Uterus (tissue), 4 donors: ENCODE results near the gene TRIM34. TPM values are rescaled to one million over a fixed set of nuclear protein-coding genes. Genes with fewer than 3 reads are reported as not detected.
"Not testable (repeated sequence)": the region's sequence is repeated elsewhere in the genome, so short reads cannot be mapped to it uniquely, and the experiment has no call there.

Source experiments
- DNase-seq, 2 donors: peaks; one replicate each; pipeline ENCODE4 v3.0.0-alpha.2; 2019 to 2020
- H3K27ac ChIP-seq, 2 donors: fragments of 200-600 bp; sonication (generic); 1 replicate in 1 of 2; 2 replicates in 1 of 2; pipeline ENCODE4 v1.5.1; 2016 to 2018
- H3K27me3 ChIP-seq, 2 donors: fragments of 200-600 bp; sonication (generic); one replicate each; pipeline ENCODE4 v1.5.1; 2018 to 2019; ENCODE audit warnings: control low read depth in 1 of 2
- H3K36me3 ChIP-seq, 2 donors: fragments of 200-600 bp; sonication (generic); one replicate each; pipeline ENCODE4 v1.5.1; 2019; ENCODE audit warnings: control low read depth in 1 of 2
- H3K4me1 ChIP-seq, 2 donors: fragments of 200-600 bp; sonication (generic); one replicate each; pipeline ENCODE4 v1.5.1; 2018 to 2019; ENCODE audit warnings: control low read depth in 1 of 2
- H3K4me3 ChIP-seq, 2 donors: fragments of 200-600 bp; sonication (generic); 1 replicate in 1 of 2; 2 replicates in 1 of 2; pipeline ENCODE4 v1.5.1; 2018 to 2019; ENCODE audit warnings: mild to moderate bottlenecking in 1 of 2
- H3K9me3 ChIP-seq, 2 donors: fragments of 200-600 bp; sonication (generic); one replicate each; pipeline ENCODE4 v1.5.1; 2019; ENCODE audit warnings: control low read depth in 1 of 2
- CTCF ChIP-seq, 4 experiments: fragments of 200-600 bp in 2 of 4; fragments of 450-650 bp in 2 of 4; sonication (generic) in 2 of 4; IDR thresholded peaks; one replicate each; pipeline ENCODE4 v1.5.1; 2016 to 2019; ENCODE audit warnings: antibody characterized with exemption in 4 of 4, mild to moderate bottlenecking in 2 of 4, moderate library complexity in 1 of 4
- POLR2A ChIP-seq, 2 donors: fragments of 450-650 bp; IDR thresholded peaks; one replicate each; pipeline ENCODE4 v1.6.1; 2016; ENCODE audit warnings: antibody characterized with exemption in 2 of 2, mild to moderate bottlenecking in 1 of 2, moderate library complexity in 1 of 2
- intact Hi-C: fragments of 100-400 bp; cut with DNase I; formaldehyde crosslinking; loops from one replicate; pipeline ENCODE4 v1.15.1; 2023; ENCODE audit warnings: low total_unique reads
- total RNA-seq, 4 donors: library from RNA; depleted of rRNA in 3 of 4; stranded (reverse); fragments of >200 nt in 3 of 4; gene quantifications; one replicate each; pipeline versions ENCODE4 v1.1.0 to v1.2.4, GENCODE V29; 2014 to 2023
- donor health status: DM: yes; HTN: yes; CAD: no.

The TRIM34 gene
- total RNA-seq, 4 donors from 2014 or later = 1.5 to 12.2 (median 6.0) TPM

GRCh38 chr11:5631969-5632635 lies 7.3 kb downstream of the TRIM34 start:
- Histone ChIP-seq H3K27ac (no peak overlapping the region), H3K4me3 (no peak overlapping the region), H3K36me3 (no peaks in the 10 kb centered on the region), H3K9me3 (no peaks in the 10 kb centered on the region), H3K27me3 (no peaks in the 10 kb centered on the region), H3K4me1 (no peaks in the 10 kb centered on the region)
- DNase-seq = no peak
- TF ChIP-seq POLR2A (IDR thresholded peaks at IDR 0.05) (no peak), CTCF (IDR thresholded peaks at IDR 0.05) (no peak)
- intact Hi-C loops = no loop called here

GRCh38 chr11:5639953-5640352 lies 15.2 kb downstream of the TRIM34 start:
- no peak for TF ChIP-seq CTCF (IDR thresholded peaks at IDR 0.05)
- TF ChIP-seq POLR2A (IDR thresholded peaks at IDR 0.05) = no peak
- Histone ChIP-seq H3K9me3 (no peaks in the 10 kb centered on the region), H3K27me3 (no peaks in the 10 kb centered on the region), H3K4me3 (no peak overlapping the region), H3K36me3 (no peaks in the 10 kb centered on the region), H3K4me1 (no peaks in the 10 kb centered on the region), H3K27ac (no peak overlapping the region)
- intact Hi-C loops = no loop called here
- DNase-seq = no peak

GRCh38 chr11:5643585-5643984 lies 18.8 kb downstream of the TRIM34 start:
- no peaks in the 10 kb centered on the region for H3K4me1 ChIP-seq
- no peak for DNase-seq
- H3K9me3 ChIP-seq = no peaks in the 10 kb centered on the region
- no peak overlapping the region for H3K27ac ChIP-seq
- intact Hi-C loops = no loop called here
- H3K36me3 ChIP-seq = no peaks in the 10 kb centered on the region
- H3K27me3 ChIP-seq = no peaks in the 10 kb centered on the region
- H3K4me3 ChIP-seq = no peak overlapping the region
- no peak for TF ChIP-seq CTCF (IDR thresholded peaks at IDR 0.05)
- no peak for TF ChIP-seq POLR2A (IDR thresholded peaks at IDR 0.05)

GRCh38 chr11:5646139-5646538 lies 21.3 kb downstream of the TRIM34 start:
- Histone ChIP-seq H3K27ac (no peak overlapping the region), H3K9me3 (no peaks in the 10 kb centered on the region), H3K4me1 (no peaks in the 10 kb centered on the region), H3K36me3 (no peaks in the 10 kb centered on the region), H3K27me3 (no peaks in the 10 kb centered on the region), H3K4me3 (no peak overlapping the region)
- DNase-seq = no peak
- intact Hi-C loops = no loop called here
- TF ChIP-seq CTCF (IDR thresholded peaks at IDR 0.05) = no peak
- no peak for TF ChIP-seq POLR2A (IDR thresholded peaks at IDR 0.05)

GRCh38 chr11:5655474-5655873 lies 30.7 kb downstream of the TRIM34 start:
- TF ChIP-seq POLR2A (IDR thresholded peaks at IDR 0.05) (no peak), CTCF (IDR thresholded peaks at IDR 0.05) (no peak)
- Histone ChIP-seq H3K9me3 (no peaks in the 10 kb centered on the region), H3K4me1 (no peaks in the 10 kb centered on the region), H3K4me3 (no peak overlapping the region), H3K27me3 (no peaks in the 10 kb centered on the region), H3K36me3 (no peaks in the 10 kb centered on the region), H3K27ac (no peak overlapping the region)
- intact Hi-C loops = no loop called here
- DNase-seq = no peak

- DNase-seq, H3K4me3 ChIP-seq, H3K4me1 ChIP-seq, H3K9me3 ChIP-seq, H3K36me3 ChIP-seq, intact Hi-C loops, H3K27ac ChIP-seq, H3K27me3 ChIP-seq: not testable (repeated sequence)
These were observed 32.2 kb downstream of the TRIM34 start for GRCh38 chr11:5656956-5657355.
